GM12874 (cell line): Measurements from ENCODE around the gene C19orf53.

ENCODE experiments used
- TF ChIP-seq, protein P1 (sequence below): IDR thresholded peaks from 2 replicates; pipeline ENCODE4 v1.5.1; 2011; ENCODE audit warnings: low read depth, mild to moderate bottlenecking, control low read depth, low read length, moderate library complexity; ENCODE audit not compliant: insufficient read depth

Gene C19orf53

DNA sequence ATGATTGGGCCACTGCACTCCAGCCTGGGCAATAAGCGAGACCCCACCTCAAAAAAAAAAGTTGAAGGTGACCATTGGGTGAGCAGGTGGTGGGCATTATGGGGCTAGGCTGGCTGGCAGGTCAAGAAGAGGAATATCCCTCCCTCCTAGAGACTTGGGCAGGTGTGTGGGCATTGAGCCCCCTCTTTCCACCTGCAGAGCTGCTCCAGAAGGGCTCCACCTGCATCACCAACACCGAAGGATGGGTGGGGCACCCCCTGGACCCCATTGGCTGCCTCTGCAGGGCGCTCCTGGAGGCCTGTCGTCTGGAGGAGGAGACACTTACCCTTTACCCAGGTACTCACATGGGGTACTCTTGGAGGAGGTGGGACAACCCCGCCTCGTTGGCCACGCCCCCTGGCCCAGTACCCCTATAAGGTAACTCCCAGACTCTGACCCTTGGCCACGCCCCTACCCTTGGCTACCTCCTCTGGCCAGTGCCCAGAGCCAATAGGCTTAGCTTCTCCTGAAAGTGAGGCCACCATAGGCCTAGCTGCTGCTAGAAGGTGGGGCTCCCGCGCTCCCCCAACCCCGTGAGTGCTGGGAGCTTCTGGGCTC is 42.9 kb downstream of the C19orf53 start:
- TF ChIP-seq, protein P1, sequence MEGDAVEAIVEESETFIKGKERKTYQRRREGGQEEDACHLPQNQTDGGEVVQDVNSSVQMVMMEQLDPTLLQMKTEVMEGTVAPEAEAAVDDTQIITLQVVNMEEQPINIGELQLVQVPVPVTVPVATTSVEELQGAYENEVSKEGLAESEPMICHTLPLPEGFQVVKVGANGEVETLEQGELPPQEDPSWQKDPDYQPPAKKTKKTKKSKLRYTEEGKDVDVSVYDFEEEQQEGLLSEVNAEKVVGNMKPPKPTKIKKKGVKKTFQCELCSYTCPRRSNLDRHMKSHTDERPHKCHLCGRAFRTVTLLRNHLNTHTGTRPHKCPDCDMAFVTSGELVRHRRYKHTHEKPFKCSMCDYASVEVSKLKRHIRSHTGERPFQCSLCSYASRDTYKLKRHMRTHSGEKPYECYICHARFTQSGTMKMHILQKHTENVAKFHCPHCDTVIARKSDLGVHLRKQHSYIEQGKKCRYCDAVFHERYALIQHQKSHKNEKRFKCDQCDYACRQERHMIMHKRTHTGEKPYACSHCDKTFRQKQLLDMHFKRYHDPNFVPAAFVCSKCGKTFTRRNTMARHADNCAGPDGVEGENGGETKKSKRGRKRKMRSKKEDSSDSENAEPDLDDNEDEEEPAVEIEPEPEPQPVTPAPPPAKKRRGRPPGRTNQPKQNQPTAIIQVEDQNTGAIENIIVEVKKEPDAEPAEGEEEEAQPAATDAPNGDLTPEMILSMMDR: no peak

DNA sequence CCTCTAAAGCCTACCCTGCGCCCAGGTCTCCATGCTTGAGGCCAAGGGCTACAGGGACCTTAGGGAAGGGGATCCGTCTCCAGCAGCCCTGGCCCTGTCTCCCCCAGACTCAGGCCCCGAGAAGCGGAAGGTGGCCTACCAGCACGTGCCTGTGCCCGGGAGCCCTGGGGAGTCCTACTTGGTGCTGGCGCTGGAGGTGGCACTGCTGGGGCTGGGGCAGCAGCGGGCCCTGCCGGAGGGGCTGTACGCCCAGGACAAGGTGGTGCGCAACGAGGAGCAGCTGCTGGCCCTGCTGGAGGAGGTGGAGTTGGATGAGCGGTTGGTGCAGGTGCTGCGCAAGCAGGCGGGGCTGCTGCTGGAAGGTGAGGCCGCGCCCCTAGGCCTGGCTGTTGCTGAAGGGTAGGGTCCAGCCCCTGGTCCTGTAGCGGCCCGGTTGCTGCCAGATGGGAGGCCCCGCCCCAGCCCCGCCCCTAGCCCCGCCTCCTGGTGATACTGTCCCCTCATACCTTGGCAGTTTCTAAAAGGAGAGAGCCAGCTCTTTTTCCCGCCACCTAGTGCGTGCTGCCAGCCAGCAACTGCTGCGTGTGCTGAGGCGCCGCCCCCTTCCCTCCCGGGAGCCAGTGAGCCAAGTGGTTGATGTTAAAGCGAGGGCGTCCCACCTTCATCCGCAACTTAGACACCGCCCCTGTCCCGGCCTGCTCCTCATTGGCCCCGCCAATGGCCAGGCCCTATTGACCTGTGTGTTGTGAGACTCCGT is 43.5 kb downstream of the C19orf53 start:
- TF ChIP-seq, protein P1: no peak

DNA sequence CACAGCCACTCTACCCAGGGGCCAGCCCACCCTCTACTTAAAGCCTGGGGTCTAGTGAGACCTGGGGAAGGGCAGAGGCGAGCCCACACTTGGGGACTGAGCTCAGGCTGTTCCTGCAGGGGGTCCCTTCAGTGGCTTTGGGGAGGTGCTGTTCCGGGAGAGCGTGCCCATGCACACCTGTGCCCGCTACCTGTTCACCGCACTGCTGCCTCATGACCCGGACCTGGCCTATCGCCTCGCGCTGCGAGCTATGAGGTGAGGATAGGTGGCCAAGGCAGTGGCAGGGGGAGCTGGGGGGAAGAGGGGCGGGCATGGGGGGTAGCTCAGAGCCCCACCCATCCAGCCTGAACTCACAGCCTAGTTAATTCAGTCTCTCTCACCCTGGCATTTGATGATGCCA is 45.0 kb downstream of the C19orf53 start:
- TF ChIP-seq, protein P1: no peak

DNA sequence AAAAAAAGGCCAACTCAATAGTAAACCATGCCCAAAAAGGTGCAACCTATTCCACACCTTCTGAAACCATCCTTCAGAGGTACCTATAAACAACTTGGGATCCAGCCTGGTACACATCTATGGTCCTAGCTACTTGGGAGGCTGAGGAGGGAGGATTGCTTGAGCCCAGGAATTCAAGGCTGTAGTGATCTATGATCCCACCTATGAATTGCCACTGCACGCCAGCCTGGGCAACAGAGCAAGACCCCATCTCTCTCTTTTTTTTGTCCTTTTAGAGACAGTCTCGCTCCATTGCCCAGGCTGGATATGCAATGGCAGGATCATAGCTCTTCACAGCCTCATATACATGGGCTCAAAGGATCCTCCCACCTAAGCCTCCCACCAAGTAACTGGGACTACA is 47.0 kb downstream of the C19orf53 start:
- TF ChIP-seq, protein P1: no peak

DNA sequence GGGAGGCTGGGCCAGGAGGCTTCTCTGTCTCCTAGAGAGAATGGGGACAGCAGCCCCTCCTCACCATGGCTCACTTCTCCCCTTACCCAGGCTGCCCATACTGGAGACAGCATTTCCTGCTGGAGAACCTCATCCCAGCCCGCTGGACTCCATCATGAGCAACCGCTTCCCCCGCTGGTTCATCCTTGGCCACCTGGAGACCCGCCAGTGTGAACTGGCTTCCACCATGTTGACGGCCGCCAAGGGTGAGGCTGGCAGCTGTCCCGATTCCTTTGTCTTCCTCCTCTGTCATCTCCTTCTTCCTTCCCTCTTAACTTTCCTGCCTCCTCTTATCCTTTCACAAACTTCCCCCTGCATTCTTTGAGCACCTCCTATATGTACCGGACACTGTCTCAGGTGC is 49.0 kb downstream of the C19orf53 start:
- TF ChIP-seq, protein P1: no peak

DNA sequence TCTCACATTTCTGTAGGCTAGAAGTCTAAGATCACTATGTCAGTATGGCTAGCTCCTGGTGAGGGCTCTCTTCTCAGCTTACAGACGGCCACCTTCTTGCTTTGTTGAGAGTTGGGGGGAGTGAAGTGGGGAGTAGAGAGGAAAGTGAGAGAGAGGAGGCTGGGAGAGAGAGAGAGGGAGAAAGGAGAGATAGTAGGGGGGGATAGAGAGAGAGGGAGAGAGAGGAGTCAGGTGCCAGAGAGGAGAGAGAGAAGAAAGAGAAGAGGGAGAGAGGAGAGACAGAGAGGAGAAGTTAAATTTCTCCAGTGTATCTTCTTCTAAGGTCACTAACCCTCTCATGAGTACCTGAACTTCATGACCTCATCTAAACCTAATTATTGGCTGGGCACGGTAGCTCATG is 49.6 kb downstream of the C19orf53 start:
- TF ChIP-seq, protein P1: no peak

DNA sequence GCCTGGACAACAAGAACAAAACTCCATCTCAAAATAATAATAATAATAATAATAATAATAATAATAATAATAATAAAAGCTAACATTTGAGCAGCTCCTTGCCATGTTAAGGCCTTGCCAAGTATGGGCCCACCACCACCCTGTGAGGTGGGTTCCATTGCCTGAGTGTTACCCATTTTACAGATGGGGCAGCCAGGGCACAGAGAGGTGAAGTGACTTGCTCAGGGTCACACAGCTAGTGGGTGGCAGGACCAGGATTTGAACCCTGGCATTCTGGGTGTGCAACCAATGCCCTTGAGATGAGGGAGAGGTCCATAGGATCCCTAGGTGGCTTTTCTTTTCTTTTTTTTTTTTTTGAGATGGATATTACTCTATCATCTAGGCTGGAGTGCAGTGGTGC is 50.4 kb downstream of the C19orf53 start:
- TF ChIP-seq, protein P1: no peak
